GM21423 (cell line): ENCODE measurements around the gene DNAJC16.
"Not testable (repeated sequence)": the region's sequence is repeated elsewhere in the genome, so short reads cannot be mapped to it uniquely, and the experiment has no call there.

Source experiments
- ATAC-seq: cut with Tn5 transposase; IDR thresholded peaks from one replicate; pipeline ENCODE4 v1.9.1; 2021; ENCODE audit warnings: mild to moderate bottlenecking, moderate library complexity; ENCODE audit not compliant: unreplicated experiment

The DNAJC16 gene

DNA sequence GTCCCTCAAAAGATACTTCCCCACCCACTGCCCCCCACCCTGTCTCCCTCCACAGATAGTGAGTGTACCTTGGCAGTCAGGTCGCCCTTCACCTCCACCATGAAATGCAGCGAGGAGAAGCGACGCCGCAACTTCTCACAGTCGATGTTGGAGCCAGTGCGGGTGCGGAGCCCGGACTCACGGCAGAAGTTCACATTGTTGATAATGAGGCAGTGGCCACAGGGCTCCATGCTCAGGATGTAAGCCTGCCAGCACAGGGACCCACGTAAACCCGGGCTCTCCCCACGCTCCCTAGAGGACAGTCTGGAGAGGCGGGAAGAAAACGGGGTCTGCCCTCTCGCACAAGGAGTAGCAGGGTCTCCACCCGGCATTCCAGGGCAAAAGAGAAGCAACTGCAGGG lies 19.8 kb upstream of the DNAJC16 start:
- ATAC-seq: no peak

DNA sequence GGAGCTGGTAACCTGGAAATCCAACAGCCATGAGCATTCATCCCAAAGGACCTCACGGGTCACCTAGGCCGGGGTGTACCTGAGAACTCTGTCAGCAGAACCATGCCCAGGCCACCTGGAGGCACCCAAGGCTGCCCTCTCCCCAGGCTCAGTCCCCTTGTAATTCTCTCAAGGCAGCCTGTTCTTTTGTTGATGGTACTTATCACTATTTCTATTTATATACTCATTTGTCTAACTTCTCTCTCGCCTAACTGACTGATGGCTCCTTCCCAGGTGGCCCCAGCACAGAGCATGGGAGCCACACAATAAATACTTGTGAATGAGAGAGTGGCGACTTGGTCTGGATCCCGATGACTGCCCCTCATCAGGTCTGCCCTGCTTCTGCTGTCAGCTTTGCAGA lies 19.4 kb upstream of the DNAJC16 start:
- no peak for ATAC-seq

DNA sequence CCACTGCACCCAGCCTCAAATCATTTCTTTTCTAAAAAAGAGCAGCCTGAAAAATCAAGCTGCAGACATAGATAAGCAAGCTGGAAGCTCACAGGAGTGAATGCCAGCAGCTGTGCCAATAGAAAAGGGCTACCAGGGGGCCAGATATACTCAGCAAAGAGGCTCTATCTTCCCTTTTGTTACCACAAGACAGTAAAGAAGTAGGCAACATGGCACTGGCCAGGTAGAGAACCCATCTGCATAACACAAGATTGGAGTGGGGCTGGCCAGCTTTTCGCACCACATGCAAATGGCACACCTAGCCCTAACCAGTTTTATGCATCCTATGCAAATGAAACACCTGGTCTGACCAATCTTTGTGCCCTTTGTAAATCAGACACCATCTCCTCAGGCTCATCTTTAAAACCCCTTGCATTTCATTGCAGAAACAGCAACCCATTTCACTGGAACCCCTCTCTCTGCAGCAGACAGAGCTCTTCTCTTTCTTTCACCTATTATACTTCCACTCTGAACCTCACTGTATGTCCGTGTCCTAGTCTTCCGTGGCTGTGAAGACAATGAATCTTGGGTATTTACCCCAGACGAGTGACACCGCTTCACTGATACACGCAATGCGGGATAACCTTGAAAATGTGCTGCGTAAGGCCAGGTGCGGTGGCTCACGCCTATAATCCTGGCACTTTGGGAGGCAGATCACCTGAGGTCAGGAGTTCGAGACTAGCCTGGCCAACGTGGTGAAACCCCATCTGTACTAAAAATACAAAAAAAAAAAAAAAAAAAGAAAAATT lies 17.8 kb upstream of the DNAJC16 start:
- no peak for ATAC-seq

DNA sequence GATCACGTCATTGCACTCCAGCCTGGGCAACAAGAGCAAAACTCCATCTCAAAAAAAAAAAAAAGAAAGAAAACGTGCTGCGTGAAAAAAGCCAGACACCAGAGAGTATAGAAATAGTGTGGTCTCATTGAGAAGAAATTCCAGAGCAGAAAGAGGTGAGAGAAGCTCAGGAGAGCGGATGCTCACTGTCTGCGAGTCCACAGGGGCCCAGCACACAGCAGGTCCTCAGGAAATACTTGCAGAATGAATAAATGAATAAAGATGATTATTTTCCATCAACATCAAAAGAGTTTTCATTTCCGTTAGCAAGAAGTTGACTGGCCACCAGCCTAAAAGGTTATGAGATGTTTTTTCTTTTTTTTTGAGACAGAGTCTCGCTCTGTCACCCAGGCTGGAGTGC lies 17.1 kb upstream of the DNAJC16 start:
- no peak for ATAC-seq

DNA sequence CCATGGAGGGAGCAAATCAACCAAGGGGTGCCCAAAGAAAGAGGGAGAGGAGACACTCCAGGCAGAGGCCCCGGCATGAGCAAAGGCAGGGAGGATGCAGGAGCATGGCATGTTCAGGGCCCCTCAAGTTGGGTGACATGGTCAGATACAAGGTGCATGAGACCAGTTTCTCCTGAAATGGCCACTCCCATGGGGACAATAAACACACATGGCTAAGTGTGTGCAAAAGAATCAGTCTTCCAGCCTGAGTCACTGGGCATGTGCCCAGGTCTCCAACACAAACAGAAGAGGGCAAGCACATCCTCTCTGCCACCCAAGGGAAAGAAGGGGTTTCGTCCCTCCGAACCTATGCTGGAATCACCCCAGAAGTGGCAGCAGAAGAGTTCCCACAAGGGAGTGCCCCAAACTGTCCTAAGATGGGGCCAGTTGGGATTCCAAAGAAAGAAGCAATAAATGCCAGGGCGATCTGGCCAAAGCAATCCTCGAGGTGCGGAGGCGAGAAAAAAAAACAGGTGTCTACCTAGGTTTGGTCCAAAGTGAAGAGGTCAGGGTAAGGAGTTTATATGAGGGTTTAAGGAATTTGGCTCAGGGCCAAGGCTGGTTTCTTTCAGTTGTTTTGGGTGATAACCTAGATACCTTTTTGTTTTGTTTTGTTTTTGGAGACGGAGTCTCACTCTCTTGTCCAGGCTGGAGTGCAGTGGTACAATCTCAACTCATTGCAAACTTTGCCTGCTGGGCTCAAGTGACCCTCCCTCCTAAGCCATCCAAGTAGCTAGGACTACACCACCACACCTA lies 15.8 kb upstream of the DNAJC16 start:
- ATAC-seq: no peak

DNA sequence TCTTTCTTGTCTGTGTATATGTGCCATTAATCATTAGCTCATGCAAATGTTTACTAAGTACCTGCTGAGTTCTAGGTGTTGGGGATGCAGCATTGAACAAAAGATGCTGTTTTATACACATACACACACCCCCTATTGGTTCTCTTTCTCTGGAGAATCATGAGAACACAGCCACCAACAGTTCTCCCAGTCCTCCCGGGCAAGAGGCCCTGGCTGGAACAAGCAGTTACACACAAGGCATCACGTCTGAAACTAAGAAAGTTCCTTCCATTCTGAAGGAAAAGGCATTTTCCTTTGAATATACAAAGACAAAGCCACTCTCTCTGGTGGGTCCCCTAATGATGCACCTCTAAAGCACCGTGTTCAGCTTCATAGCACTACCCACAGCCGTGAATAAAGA lies 13.5 kb upstream of the DNAJC16 start:
- no peak for ATAC-seq

DNA sequence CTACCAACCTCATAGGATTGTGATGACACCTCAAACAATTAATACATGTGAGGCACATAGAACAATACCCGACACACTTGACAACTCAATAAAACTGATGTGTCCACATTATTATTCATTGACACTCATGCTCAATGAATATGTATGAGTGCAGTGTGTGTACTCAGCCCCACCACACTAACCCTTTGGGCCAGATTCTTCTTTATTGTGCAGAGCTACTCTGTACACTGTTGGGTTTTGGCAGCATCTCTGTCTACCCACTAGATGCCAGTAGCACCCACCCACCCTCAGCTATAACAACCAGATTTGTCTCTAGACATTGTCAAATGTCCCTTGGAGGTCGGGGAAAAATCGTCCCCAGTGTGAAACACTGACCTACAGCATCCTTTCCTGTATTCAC lies 12.7 kb upstream of the DNAJC16 start:
- ATAC-seq: no peak

DNA sequence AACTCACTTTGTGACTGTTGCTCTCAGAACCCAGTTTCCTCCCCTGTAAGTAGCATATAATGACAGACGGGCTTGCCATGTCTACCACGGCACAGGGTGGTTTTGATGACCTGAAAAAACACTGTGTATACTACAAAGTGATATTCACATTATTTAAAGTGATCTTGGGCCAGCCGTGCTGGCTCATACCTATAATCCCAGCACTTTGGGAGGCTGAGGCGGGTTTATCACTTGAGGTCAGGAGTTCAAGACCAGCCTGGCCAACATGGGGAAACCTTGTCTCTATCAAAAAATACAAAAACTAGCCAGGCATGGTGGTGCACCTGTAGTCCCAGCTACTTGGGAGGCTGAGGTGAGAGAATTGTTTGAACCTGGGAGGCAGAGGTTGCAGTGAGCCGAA lies 12.1 kb upstream of the DNAJC16 start:
- not testable (repeated sequence) for ATAC-seq

DNA sequence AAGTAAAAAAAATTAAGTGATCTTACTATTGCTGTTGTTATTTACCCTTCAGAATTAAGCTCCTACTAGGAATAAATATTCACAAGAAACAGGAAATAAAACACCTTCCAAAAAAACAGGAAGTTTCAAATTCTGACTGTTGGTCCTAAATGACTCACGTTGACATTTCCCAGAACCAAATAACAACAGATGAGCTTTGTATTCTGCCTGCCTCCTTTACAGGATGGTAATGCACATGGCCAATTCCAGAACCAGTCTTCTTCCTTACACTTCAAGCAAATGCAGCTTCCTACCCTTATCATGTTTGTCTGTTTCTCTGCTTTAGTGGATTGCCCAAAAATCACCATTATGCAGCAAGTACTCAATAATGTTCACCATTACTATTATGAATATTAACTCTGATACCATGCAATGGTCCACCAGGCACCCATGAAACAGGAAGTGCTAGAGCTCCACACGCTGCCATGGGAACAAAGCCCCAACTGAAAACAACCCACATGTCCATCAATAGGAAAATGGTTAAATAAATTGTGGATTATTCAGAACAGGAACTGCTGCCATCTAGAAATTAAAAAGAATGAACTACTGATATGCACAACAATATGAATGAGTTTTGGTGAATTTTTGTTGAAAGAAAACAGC lies 11.5 kb upstream of the DNAJC16 start:
- no peak for ATAC-seq

DNA sequence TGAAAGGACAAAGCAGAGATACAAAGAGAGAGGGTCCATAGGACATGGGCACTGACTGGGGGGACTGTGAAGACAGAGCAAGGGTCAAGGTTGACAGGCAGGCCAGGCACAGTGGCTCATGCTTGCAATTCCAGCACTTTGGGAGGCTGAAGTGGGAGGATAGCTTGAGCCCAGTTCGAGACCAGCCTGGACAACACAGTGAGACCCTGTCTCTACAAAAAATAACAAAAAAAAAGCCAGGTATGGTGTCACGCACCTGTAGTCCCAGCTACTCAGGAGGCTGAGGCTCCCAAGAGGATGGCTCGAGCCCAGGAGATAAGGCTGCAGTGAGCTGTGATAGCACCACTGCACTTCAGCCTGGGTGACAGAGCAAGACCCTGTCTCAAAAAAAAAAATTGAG lies 7.0 kb upstream of the DNAJC16 start:
- no peak for ATAC-seq

DNA sequence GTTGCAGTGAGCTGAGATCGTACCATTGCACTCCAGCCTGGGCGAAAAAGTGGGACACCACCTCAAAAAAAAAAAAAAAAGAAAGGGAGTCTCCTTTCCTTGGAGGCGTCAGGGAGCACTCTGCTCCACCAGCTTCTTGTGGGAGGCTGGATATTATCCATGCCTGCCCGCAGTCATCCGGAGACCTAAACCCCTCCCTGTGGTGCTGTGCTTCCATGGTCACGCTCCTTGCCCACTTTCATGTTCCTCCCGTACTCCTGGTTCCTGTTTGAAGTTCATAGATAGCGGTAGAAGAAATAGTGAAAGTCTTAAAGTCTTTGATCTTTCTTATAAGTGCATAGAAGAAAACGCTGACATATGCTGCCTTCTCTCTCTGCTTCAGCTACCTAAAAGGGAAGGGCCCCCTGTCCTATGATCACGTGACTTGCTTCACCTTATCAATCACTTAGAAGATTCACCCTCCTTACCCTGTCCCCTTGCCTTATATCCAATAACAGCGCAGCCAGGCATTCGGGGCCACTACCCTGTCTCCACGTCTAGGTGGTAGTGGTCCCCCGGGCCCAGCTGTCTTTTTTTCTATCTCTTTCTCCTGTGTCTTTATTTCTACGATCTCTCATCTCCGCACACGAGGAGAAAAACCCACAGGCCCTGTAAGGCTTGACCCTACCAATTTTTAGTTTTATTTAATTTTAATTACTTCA lies 5.3 kb upstream of the DNAJC16 start:
- ATAC-seq: not testable (repeated sequence)

DNA sequence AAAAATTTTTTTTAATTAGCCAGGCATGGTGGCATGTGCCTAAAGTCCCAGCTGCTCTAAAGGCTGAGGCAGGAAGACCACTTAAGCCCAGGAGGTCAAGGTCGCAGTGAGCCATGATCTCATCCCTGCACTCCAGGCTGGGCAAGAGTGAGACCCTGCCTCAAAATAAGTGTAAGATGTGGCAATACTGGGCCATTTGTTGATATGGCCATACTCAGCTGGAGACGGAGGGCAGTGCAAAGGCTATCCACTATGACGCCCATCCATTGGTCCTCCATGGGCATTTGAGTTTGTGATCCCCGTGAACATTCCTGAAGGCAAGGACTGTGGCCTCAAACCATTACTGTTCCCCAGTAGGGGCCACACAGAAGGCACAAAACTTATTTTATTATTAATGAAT lies 4.1 kb upstream of the DNAJC16 start:
- ATAC-seq: no peak

DNA sequence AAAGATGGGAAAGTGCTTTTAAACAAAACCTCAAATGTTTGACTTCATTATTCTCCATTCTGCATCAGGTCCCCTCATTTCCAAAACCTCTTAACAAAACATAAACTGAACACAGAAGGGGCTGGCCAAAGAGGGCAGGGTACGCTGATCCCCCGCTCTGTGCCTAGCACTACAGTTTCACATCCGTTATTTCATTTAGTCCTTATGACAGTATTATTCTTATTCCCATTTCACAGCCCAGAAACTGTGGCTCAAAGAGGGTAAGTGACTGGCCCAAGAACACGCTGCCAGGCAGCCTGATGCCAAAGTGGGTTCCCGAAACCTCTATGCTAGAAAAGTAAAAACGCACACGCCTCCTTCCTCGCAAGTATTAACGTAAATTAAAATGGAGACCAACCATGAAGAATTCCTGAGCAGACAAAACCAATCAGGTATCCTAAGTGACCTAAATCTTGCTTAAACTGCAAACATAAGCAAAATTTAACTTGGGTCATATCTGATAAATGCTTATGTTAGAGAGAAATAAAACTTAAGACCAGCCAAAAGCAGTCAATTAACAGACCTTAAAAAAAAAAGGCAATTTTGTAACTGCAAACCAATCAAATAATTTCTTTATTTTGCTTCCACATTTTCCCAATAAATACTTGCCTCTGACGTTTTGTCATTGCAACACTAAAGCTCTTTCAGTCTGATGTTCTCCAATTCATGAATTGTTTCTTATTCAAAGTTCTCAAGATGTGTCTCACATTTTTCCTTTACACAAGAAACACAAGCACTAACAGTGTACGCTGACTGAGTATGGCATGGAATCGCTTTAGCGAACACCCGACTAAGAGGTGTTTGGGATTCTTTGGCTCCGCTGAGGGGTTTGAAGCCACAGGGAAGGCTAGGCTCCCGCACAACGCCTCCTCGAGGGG lies 3.3 kb upstream of the DNAJC16 start:
- ATAC-seq: no peak

DNA sequence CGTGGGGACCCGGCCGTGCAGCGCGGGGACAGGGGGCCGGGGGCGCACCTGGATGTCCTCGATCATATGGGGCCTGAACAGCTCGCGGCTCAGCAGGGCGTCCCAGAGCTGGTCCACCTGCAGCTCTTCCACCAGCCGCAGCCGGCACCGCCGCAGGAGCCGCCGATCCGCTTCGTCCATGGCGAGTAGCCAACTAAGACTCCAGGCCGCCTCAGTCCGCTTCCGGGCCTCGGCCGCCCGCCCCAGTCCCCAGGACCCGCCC lies 2.7 kb upstream of the DNAJC16 start, which contains the start of gene CASP9:
TSS of gene CASP9 (minus strand) at position 195 of the 262 bp plus-strand sequence. CDS start at position 180, 15 bp downstream.
- no peak for ATAC-seq

DNA sequence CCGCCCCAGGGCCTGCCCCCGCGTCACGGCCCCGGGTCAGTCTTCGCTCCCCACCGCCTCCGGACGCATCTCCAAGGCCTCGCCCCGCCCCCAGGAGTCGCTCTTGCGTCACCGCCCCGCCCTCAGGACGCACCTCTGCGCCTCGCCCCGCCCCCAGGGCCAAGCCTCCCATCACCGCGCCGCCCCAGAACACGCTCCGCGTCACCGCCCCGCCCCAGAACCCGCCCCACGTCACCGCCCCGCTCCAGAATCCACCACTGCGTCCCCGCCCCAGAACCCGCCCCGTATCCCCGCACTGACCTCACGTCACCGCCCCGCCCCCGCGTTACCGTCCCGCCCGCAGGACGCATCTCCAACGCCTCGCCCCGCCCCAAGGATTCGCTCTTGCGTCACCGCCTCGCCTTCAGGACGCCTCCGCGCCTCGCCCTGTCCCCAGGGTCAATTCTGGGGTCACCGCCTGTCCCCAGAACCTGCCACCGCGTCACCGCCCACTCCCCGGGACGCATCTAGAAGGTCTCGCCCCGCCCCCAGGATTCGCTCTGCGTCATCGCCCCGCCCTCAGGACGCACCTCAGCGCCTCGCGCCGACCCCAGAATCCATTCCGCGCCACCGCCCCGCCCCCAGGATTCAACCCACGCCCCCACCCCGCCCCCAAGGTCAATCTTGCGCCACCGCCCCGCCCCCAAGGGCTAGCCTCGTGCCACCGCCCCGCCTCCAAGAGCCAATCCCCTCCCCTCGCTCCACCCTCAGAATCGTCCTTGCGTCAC lies 2.2 kb upstream of the DNAJC16 start:
- ATAC-seq: peak; percentile 40

DNA sequence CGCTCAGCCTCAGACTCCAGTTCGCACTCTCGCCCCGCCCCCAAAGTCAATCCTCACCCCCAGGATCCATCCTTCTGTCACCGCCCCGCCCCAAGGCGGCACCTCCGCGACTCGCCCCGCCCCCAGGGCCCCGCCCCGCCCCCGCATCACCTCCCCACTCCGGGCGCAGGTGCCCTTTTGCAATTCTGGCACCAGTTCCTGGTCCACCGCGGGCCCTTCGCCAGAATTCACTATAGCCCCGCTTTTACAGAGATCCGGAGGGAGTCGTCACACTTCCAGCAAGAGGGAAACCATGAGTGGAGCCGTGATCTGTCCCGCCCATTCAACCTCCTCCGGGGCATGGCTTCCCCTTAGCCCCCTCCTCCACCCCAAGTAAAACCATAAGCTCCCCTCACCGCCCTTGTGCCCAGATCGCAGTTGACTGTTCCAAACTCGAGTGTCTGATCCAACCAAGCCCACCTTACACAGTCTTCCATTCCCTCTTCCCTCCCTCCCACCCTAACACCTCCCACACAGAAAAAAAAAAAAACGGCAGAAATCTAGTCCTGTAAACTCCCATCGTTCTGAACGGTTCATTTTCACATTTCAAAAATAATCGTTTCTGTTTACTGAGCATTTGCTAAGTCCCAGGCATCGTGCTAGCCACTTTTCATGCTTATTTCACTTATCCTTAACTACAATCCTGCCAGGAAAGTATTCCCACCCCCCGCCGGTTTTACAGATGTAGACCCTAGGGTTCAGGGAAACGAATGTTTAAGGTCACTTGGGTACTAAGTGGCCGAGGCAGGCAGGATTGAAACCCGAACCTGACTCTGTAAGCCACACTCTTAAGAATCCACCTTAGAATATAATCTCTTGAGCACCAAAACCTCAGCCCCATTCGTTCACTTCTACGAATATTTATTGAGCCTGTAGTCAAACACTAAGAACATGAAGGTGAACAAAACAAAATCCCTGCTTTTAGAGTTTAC lies 1.3 kb upstream of the DNAJC16 start:
- ATAC-seq: peak; percentile 45

DNA sequence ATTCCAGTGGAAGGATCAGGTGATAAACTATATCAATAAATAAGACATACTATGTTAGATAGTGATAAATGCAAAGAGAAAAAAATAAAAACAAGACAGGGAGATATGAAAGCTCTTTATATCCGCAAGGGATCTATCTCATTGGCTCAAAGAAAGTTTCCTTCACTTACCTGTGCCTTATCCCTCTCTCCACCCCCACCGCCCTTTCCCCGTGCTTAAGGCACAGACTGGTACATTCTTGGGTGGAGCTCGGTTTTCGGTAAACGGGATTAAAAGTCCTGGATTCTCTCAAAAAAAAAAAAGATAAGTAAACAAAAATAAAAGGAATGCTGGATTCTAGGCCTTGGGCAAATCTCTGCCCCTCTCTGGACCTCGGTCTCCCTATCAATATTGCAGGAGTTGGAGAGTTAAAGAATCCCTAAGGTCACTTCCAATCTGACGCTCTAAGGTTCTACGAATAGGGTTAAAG lies 593 bp upstream of the DNAJC16 start:
- no peak for ATAC-seq

DNA sequence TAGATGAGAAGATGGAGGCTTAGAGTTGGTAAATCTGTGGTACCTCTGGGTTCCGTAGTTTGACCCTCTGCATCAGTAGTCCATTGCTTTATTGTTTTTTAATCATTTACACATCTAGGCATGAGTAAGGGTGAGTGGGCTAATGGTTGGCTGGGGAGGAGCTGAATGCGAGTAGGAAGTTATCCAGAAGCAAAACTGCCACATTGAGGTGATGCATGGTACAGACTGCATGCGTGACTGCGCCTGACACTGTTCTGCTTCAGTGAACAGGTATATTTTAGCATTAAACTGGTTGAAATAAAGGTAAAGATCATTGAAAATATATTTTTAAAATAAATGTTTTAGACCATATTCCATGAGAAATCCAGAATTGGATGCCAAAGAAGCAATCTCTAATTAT lies 4.4 kb downstream of the DNAJC16 start:
- ATAC-seq: no peak
